GM12878 (cell line): Measurements from ENCODE around the gene FGF11.

ENCODE experiments used
- FOXK2 ChIP-seq: fragments of 450-650 bp; IDR thresholded peaks from 2 replicates; pipeline ENCODE4 v1.6.1; 2017; ENCODE audit warnings: mild to moderate bottlenecking, moderate library complexity
- FOXM1 ChIP-seq: IDR thresholded peaks from 2 replicates; pipeline ENCODE4 v1.6.1; 2012; ENCODE audit warnings: low read depth, mild to moderate bottlenecking, inconsistent platforms, low read length, moderate library complexity

- TF ChIP-seq FOXK2 (no peak), FOXM1 (no peak)
Observed at GRCh38 chr17:7411427-7411750, 27.9 kb upstream of the FGF11 start.
